Limb (tissue), 2 donors: ENCODE results near the gene SCGB1D2.
"Not testable (repeated sequence)": the region's sequence is repeated elsewhere in the genome, so short reads cannot be mapped to it uniquely, and the experiment has no call there.

Experiments
- DNase-seq, 2 donors: peaks; one replicate each; pipeline ENCODE4 v3.0.0-alpha.2; 2016; ENCODE audit errors: extremely low spot score in 2 of 2

SCGB1D2 gene

DNA sequence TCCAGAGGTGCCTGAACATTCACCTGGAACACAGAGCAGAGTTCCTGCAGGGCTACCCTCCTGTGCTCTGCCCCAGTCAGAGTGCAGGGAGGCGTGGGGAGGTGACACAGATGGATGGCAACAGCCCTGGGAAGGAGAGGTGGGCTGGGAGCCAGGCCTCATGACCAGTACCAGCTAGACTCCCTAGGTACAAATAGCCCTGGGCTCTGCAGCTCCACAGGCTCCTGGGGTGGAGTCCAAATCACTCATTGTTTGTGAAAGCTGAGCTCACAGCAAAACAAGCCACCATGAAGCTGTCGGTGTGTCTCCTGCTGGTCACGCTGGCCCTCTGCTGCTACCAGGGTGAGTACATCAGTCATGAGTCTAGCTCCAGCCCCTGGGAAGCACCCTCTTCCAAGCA is at the start of gene SCGB1D2:
TSS of gene SCGB1D2 (plus strand) at position 219 of the 400 bp plus-strand sequence. CDS start at position 288, 69 bp downstream.
- DNase-seq = no peak

- DNase-seq = no peak
Measured at GRCh38 chr11:62193952-62194351, 48.1 kb upstream of the SCGB1D2 start.

DNA sequence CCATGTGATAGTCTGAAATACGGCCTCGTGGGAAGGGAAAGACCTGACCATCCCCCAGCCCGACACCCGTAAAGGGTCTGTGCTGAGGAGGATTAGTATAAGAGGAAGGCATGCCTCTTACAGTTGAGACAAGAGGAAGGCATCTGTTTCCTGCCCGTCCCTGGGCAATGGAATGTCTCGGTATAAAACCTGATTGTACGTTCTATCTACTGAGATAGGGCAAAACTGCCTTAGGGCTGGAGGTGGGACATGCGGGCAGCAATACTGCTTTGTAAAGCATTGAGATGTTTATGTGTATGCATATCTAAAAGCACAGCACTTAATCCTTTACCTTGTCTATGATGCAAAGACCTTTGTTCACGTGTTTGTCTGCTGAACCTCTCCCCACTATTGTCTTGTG is 47.0 kb upstream of the SCGB1D2 start:
- not testable (repeated sequence) for DNase-seq

GRCh38 chr11:62195945-62196344 is 46.1 kb upstream of the SCGB1D2 start:
- no peak for DNase-seq

DNA sequence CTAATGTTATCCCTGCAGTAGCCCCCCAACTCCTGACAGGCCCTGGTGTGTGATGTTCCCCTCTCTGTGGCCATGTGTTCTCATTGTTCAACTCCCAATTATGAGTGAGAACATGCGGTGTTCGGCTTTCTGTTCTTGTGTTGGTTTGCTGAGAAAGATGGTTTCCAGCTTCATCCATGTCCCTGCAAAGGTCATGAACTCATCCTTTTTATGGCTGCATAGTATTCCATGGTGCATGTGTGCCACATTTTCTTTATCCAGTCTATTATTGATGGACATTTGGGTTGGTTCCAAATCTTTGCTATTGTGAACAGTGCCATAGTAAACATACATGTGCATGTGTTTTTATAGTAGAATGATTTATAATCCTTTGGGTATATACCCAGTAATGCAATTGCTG is 44.6 kb upstream of the SCGB1D2 start:
- not testable (repeated sequence) for DNase-seq

- DNase-seq = no peak
Measured at GRCh38 chr11:62201376-62201775, 40.7 kb upstream of the SCGB1D2 start.

- no peak for DNase-seq
Measured at GRCh38 chr11:62202910-62203309, 39.1 kb upstream of the SCGB1D2 start.

GRCh38 chr11:62204430-62204829 is 37.6 kb upstream of the SCGB1D2 start:
- DNase-seq = no peak

GRCh38 chr11:62205441-62205840 is 36.6 kb upstream of the SCGB1D2 start:
- DNase-seq = no peak

DNA sequence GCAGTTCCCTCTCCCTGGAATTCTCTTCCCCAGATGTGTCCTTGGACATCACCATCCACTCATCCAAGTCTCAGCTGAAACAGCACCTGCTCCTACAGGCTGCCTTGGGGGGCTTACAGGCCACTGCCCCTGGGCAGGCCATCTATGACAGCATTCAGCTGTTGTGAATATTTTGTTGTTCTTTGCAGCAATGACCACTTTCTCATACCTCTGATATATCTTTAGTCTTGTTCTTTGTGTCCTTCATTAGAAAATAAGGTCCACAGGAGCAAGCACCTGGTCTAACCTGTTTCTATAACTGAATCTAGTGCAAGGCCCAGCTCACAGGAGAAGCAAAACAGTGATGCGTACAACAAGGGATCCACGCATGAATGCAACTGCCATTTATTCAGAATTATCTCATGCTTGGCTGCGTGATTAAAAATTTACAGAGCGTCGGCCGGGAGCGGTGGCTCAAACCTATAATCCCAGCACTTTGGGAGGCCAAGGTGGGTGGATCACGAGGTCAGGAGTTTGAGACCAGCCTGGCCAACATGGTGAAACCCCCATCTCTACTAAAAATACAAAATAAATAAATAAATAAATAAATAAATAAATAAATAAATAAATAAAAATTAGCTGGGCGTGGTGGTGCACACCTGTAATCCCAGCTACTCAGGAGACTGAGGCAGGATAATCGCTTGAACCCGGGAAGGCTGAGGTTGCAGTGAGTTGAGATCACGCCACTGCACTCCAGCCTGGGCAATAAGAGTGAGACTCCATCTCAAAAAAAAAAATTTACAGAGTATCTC is 35.6 kb upstream of the SCGB1D2 start:
- DNase-seq = not testable (repeated sequence)

DNA sequence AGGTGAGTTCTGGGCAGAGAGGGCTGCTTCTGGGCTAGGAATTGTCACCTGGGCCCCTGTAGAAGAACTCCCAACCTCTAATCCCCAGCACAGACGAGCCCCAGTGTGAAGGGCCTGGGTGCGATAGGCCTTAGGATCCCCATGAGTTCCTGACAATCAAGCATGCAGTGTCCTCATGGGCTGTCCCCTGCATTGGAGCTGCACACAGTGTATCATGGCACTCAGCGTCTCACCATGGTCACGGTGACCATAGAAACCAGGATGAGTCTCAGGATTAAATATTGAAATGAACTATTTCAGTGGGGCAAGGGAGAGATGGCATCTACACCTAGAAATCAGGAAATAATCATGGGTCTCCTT is 33.3 kb upstream of the SCGB1D2 start:
- no peak for DNase-seq

DNA sequence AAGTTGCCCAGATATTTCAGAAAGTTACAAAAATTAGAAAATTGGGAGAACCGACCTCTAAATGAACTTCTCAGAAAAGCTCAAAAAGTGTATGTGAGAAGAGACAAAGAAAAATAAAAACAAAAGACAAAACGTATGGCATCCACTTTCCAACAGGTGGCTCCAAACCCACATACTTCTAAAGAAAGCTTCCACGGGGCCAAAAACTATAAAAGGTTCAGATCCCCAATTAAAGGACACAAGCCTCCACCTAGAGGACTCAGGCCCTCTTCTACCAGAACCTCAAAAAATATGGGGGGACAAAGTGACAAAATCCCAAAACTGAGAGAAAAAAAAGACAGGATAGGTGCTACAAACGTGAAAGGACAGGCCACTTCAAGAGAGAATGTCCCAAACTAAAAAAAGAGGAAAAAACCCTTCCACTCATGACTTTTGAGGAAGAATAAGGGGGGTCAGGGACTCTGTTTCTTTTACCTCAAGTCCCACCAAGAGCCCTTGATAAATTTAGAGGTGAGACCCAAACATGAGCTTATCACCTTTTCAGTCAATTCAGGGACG is 24.8 kb upstream of the SCGB1D2 start:
- DNase-seq = no peak

- DNase-seq = no peak
Measured at GRCh38 chr11:62221498-62221897, 20.5 kb upstream of the SCGB1D2 start.

DNA sequence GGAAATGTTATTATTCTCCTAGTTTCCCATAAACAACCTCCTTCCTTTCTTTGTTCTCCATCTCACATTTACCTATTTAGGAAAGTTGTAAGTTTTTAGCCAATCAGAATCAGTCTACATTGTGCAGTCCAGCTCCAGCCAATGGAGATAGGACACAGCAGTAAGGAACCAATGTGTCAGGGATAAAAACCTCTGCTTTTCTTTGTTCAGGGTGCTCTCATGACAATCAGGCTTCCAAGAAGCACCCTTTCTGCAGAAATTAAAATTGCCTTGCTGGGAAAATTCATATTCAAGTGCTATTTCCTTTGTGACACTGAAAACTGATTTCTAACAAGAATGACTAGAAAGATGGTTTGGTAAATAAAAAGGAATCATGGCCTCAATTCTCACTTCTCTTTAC is 18.9 kb upstream of the SCGB1D2 start:
- DNase-seq = no peak

DNA sequence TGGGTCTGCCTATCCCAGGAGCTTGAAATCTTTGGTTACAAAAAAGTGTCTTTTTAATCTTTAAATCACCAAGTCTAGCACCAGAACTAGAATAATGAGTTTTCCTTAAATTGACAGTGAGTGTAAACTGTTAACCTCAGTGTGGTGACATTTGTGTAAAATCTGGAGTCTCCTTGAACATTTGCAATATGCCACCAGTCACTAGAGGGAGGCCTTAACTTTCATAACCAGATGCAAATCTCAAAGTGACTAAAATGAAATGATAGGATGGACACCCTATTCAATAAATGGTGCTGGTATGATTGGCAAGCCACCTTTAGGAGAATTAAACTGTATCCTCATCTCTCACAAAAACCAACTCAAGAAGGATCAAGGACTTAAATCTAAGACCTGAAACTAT is 8.3 kb upstream of the SCGB1D2 start:
- no peak for DNase-seq

GRCh38 chr11:62236187-62236586 is 5.9 kb upstream of the SCGB1D2 start:
- no peak for DNase-seq

DNA sequence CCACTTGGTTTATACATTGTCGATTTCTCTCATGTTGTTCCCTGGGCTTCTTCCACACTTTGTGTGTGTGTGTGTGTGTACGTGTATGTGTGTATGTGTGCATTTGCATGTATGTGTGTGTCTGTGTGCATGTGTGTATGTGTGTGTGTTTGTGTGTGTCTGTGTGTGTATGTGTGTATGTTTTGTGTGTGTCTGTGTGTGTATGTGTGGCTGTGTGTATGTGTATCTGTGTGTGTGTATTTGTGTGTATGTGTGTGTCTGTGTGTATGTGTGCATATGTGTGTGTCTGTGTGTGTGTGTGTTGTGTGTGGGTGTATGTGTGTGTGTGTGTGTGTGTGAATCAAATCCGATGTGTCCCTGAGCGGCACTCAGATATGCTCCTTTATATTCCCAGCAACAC is 4.5 kb upstream of the SCGB1D2 start:
- no peak for DNase-seq

DNA sequence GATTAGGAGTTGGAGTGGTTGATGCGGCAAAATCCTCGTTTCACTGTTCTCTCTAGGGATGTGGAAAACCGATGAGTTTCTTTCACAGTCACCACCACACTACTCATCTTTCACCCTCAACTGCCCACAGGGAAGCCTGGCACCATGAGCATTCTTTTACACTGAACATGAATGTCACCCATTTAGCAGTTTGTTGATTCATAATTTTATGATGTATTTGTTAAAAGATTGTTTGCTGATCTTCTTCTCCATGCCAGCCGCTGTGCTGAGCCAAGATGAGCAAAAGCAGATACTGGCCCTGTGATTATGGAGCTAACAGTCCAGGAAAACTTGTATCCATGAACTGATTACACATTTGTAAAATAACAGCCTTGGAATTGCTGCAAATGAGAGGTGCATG is 3.9 kb upstream of the SCGB1D2 start:
- no peak for DNase-seq

GRCh38 chr11:62241095-62241494 is 944 bp upstream of the SCGB1D2 start:
- DNase-seq = no peak

- DNase-seq = peak in 1 of 2 donors; percentile 58
Measured at GRCh38 chr11:62245271-62245753, 3.3 kb downstream of the SCGB1D2 start.

GRCh38 chr11:62251698-62252097 is 9.7 kb downstream of the SCGB1D2 start:
- DNase-seq = no peak

DNA sequence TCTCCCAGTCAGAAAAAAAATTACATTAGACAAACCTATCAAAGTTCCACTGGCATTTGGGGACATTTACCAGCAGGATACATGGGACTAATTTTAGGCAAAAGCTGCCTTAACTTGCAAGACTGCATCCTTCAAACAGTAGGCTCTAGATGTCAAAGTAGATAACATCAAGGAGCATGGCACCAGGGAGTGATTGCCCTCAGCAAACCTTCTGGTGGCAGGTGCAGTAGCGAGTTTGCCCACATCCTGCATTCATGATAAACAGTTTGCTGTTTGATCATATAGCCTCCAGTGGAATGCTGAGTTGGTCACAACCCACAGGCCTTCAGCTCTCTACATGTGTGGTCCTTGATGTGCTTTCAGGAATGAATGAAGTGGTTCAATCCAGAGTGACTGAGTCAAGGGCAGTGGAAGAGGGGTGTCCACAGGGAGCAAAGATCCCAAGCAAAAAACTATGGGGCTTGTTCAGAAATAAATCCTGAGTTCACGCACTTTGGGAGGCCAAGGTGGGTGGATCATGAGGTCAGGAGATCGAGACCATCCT is 12.0 kb downstream of the SCGB1D2 start:
- no peak for DNase-seq

GRCh38 chr11:62256281-62256680 is 14.2 kb downstream of the SCGB1D2 start:
- DNase-seq = no peak
